GM12878 (cell line): ENCODE results near the gene PTGR3. TPM values are rescaled to one million over a fixed set of nuclear protein-coding genes. Genes with fewer than 3 reads are reported as not detected.

Experiments used
- ATAC-seq: fragments of 200-7000 bp; cut with Tn5 transposase; 3 replicates; pipeline ENCODE4 v1.9.1; 2020; ENCODE audit warnings: mild to moderate bottlenecking, moderate library complexity
- BruUV-seq: library from RNA; stranded (reverse); fragments of 400-500 nt; replicated peaks from 2 replicates; lab custom pipeline; 2021; lab: Mats Ljungman, UMichigan
- CTCF ChIA-PET: fragments of 300-600 bp; sonication (Branson Sonifier 250); formaldehyde crosslinking; extraction: SDS; loops from one replicate; lab custom pipeline; 2021; ENCODE audit warnings: inconsistent platforms; lab: Yijun Ruan, JAX
- POLR2A ChIA-PET: fragments of 350-600 bp; formaldehyde crosslinking; extraction: SDS; loops from one replicate; lab custom pipeline; 2021; ENCODE audit warnings: inconsistent platforms; lab: Charles Lee
- RAD21 ChIA-PET: fragments of 300-600 bp; sonication (Branson Sonifier 250); formaldehyde crosslinking; loops from one replicate; lab custom pipeline; 2023; ENCODE audit warnings: antibody characterized with exemption; ENCODE audit not compliant: unreplicated experiment; lab: Charles Lee
- SMC1A ChIA-PET: fragments of 300-600 bp; sonication (Branson Sonifier 250); formaldehyde crosslinking; loops from one replicate; lab custom pipeline; 2023; ENCODE audit not compliant: unreplicated experiment, uncharacterized antibody; lab: Charles Lee
- DNase-seq: peaks from one replicate; pipeline ENCODE4 v3.0.0-alpha.2; 2011; ENCODE audit warnings: low read depth, low spot score
- FAIRE-seq: peaks from 3 replicates; lab custom pipeline; 2011; peaks lifted over from hg19 to GRCh38; lab: Jason Lieb, UNC
- H2AFZ ChIP-seq: 2 replicates; pipeline ENCODE4 v1.6.0; 2011; ENCODE audit warnings: low read depth, low read length, control low read depth; ENCODE audit not compliant: control insufficient read depth
- H3K27ac ChIP-seq: 2 replicates; pipeline ENCODE4 v1.5.1; 2011; ENCODE audit warnings: control low read depth; ENCODE audit not compliant: control insufficient read depth, insufficient read depth
- H3K27me3 ChIP-seq, 2 experiments: replicated peaks in 1 of 2; 2 replicates each; pipeline versions ENCODE4 v1.6.0 to v1.6.1; 2011; ENCODE audit warnings: low read length in 1 of 2; ENCODE audit not compliant: control insufficient read depth in 2 of 2, insufficient read depth in 2 of 2
- H3K36me3 ChIP-seq, 2 experiments: 2 replicates each; pipeline ENCODE4 v1.5.1; 2011; ENCODE audit warnings: low read length in 1 of 2; ENCODE audit not compliant: control insufficient read depth in 2 of 2, insufficient read depth in 2 of 2
- H3K4me1 ChIP-seq: 2 replicates; pipeline ENCODE4 v1.6.1; 2011; ENCODE audit warnings: mild to moderate bottlenecking, low read length, moderate library complexity, mixed read lengths; ENCODE audit not compliant: control insufficient read depth, insufficient read depth
- H3K4me2 ChIP-seq: 2 replicates; pipeline ENCODE4 v1.6.0; 2011; ENCODE audit warnings: control low read depth; ENCODE audit not compliant: control insufficient read depth, insufficient read depth
- H3K4me3 ChIP-seq: fragments of 200-600 bp; sonication (generic); 2 replicates; pipeline ENCODE4 v1.5.1; 2016
- H3K79me2 ChIP-seq: 2 replicates; pipeline ENCODE4 v1.6.0; 2011; ENCODE audit warnings: low read length; ENCODE audit not compliant: control insufficient read depth, insufficient read depth
- H3K9ac ChIP-seq: 2 replicates; pipeline ENCODE4 v1.8.0; 2011; ENCODE audit warnings: low read length, control low read depth, mixed read lengths; ENCODE audit not compliant: control insufficient read depth, insufficient read depth
- H3K9me3 ChIP-seq: replicated peaks from 3 replicates; pipeline ENCODE4 v1.5.1; 2011; ENCODE audit warnings: mild to moderate bottlenecking, low read length; ENCODE audit not compliant: control insufficient read depth, insufficient read depth
- H4K20me1 ChIP-seq: 2 replicates; pipeline ENCODE4 v1.6.0; 2011; ENCODE audit not compliant: control insufficient read depth, insufficient read depth
- BACH1 ChIP-seq: fragments of 450-650 bp; IDR thresholded peaks from 2 replicates; pipeline ENCODE4 v1.6.1; 2017; ENCODE audit warnings: mild to moderate bottlenecking, borderline replicate concordance
- ELK1 ChIP-seq: IDR thresholded peaks from 2 replicates; pipeline ENCODE4 v1.6.1; 2012; ENCODE audit warnings: low read depth, low read length, improper control_type of control experiment
- FOS ChIP-seq: IDR thresholded peaks from 3 replicates; pipeline ENCODE4 v1.6.1; 2011; ENCODE audit warnings: borderline replicate concordance; ENCODE audit not compliant: insufficient read length; ENCODE audit errors: extremely low read depth
- HCFC1 ChIP-seq: fragments of 150-350 bp; IDR thresholded peaks from 2 replicates; pipeline ENCODE4 v1.6.1; 2014; ENCODE audit warnings: low read length
- HDGF ChIP-seq: fragments of 450-650 bp; IDR thresholded peaks from 2 replicates; pipeline ENCODE4 v1.6.1; 2016; ENCODE audit warnings: antibody characterized with exemption
- KLF5 ChIP-seq: fragments of 450-650 bp; IDR thresholded peaks from 2 replicates; pipeline ENCODE4 v1.6.1; 2014; ENCODE audit warnings: mild to moderate bottlenecking; ENCODE audit not compliant: partially characterized antibody
- MYB ChIP-seq: fragments of 150-350 bp; IDR thresholded peaks from 2 replicates; pipeline ENCODE4 v1.6.1; 2014; ENCODE audit warnings: mild to moderate bottlenecking, low read depth, low read length, borderline replicate concordance
- POLR2AphosphoS2 ChIP-seq: IDR thresholded peaks from 2 replicates; pipeline ENCODE4 v1.6.1; 2011; ENCODE audit warnings: low read depth, mild to moderate bottlenecking, low read length, improper control_type of control experiment, moderate library complexity
- POLR2AphosphoS5 ChIP-seq: IDR thresholded peaks from 2 replicates; pipeline ENCODE4 v1.6.1; 2011; ENCODE audit warnings: mild to moderate bottlenecking, low read length, inconsistent platforms
- RUNX3 ChIP-seq: IDR thresholded peaks from 2 replicates; pipeline ENCODE4 v1.6.1; 2012; ENCODE audit warnings: low read length, inconsistent platforms
- SIN3A ChIP-seq: IDR thresholded peaks from 2 replicates; pipeline ENCODE4 v1.6.1; 2012; ENCODE audit warnings: low read depth, low read length, improper control_type of control experiment
- SMARCA5 ChIP-seq: fragments of 450-650 bp; IDR thresholded peaks from 2 replicates; pipeline ENCODE4 v1.6.1; 2017; ENCODE audit warnings: mild to moderate bottlenecking
- SRF ChIP-seq, 2 experiments: IDR thresholded peaks; 2 replicates each; pipeline ENCODE4 v1.6.1; 2011; ENCODE audit warnings: low read depth in 2 of 2, low read length in 2 of 2, mild to moderate bottlenecking in 1 of 2, moderate library complexity in 1 of 2
- TBL1XR1 ChIP-seq: IDR thresholded peaks from 2 replicates; pipeline ENCODE4 v1.6.1; 2012; ENCODE audit warnings: low read depth, low read length, improper control_type of control experiment
- USF2 ChIP-seq: IDR thresholded peaks from 2 replicates; pipeline ENCODE4 v1.6.1; 2011; ENCODE audit warnings: low read depth, low read length, improper control_type of control experiment, borderline replicate concordance
- ZBTB4 ChIP-seq: fragments of 450-650 bp; formaldehyde crosslinking; IDR thresholded peaks from 2 replicates; pipeline ENCODE4 v1.4.0; 2022; ENCODE audit warnings: mild to moderate bottlenecking, moderate library complexity
- ZNF274 ChIP-seq: IDR thresholded peaks from one replicate; pipeline ENCODE4 v1.8.0; 2011; ENCODE audit not compliant: insufficient read length, insufficient read depth
- WGBS: methylation state at CpG from one replicate; pipeline ENCODE4 v1.1.6; 2016; ENCODE audit warnings: low lambda C conversion rate; ENCODE audit not compliant: insufficient replicate concordance, insufficient coverage; ENCODE audit errors: missing lambda C conversion rate; 5-methylcytosine and 5-hydroxymethylcytosine counted together
- in situ Hi-C: fragments of 300-500 bp; cut with MboI; formaldehyde crosslinking; loops from 9 replicates; pipeline ENCODE4 v1.14.3; 2018; ENCODE audit warnings: mixed read lengths
- intact Hi-C: fragments of 100-400 bp; cut with micrococcal nuclease; formaldehyde crosslinking; loops from one replicate; pipeline ENCODE4 v1.14.2; 2022; ENCODE audit not compliant: unreplicated experiment
- polyA plus RNA-seq, 11 experiments: library from polyadenylated mRNA; depleted of rRNA in 4 of 11; unstranded in 6 of 11; stranded (reverse) in 5 of 11; fragments of >200 nt; fragmentation: Nextera tagmentation in 4 of 11; fragmentation: Illumina TruSeq in 1 of 11; extraction: Ambion mirVana in 4 of 11; extraction: Trizol in 1 of 11; gene quantifications; 1 replicate in 1 of 11; 2 replicates in 10 of 11; pipeline versions ENCODE4 v1.2.1 to v1.2.3, GENCODE V29; 2011 to 2016; ENCODE audit warnings: inconsistent platforms in 2 of 11, missing spikeins in 2 of 11, low read depth in 1 of 11
- total RNA-seq, 4 experiments: library from RNA; depleted of rRNA in 3 of 4; stranded (reverse); fragments of >200 nt in 3 of 4; fragmentation: Illumina TruSeq in 1 of 4; extraction: Trizol in 1 of 4; gene quantifications; 2 replicates each; pipeline versions ENCODE4 v1.2.1 to v1.2.3, GENCODE V29; 2013 to 2021
- TF ChIP-seq, protein P1 (sequence below): fragments of 450-650 bp; IDR thresholded peaks from 2 replicates; pipeline ENCODE4 v1.6.1; 2017; ENCODE audit warnings: low read depth, mild to moderate bottlenecking, moderate library complexity

PTGR3 gene
- total and polyA plus RNA-seq, 10 of the 15 experiments (the other 5 are each of a cell fraction or from before 2014, with no cell fraction given) = 6.2 to 69.8 (median 21.9) TPM

DNA sequence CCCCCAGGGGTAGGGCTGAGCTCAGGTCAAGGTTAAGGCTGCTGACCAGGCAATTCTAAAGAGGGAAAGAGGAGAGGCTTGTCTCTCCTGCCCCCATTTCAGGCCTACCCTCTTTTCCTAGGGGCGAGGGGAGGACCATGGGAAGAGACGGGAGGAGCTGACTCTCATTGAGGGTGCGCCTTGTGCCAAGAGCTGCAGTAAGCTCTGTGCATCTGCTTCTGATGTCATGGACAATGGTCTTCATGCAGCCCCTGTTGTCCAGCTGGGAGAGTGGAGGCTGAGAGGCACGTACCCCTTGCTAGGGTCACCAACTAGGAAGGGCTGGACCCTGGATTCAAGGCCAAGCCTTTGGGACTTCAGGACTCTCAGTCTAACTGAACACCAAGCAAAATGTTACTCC lies 45.2 kb downstream of the PTGR3 start:
- CTCF ChIA-PET = no interaction called here
- no peaks in the 10 kb centered on the region for H3K4me1 ChIP-seq
- TF ChIP-seq ZBTB4 (no peak), POLR2AphosphoS2 (no peak), MYB (no peak), USF2 (no peak), SRF (IDR thresholded peaks at IDR 0.05; ENCODE audit: low read depth in 2 of 2, low read length in 2 of 2) (no peak), ZNF274 (no peak), POLR2AphosphoS5 (no peak), FOS (no peak), HCFC1 (no peak), SIN3A (no peak), SMARCA5 (no peak), RUNX3 (no peak), KLF5 (no peak), BACH1 (no peak), HDGF (no peak), TBL1XR1 (no peak), ELK1 (no peak)
- TF ChIP-seq, protein P1, sequence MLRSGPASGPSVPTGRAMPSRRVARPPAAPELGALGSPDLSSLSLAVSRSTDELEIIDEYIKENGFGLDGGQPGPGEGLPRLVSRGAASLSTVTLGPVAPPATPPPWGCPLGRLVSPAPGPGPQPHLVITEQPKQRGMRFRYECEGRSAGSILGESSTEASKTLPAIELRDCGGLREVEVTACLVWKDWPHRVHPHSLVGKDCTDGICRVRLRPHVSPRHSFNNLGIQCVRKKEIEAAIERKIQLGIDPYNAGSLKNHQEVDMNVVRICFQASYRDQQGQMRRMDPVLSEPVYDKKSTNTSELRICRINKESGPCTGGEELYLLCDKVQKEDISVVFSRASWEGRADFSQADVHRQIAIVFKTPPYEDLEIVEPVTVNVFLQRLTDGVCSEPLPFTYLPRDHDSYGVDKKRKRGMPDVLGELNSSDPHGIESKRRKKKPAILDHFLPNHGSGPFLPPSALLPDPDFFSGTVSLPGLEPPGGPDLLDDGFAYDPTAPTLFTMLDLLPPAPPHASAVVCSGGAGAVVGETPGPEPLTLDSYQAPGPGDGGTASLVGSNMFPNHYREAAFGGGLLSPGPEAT = no peak
- TF ChIP-seq, all 136 proteins: peak for 0
- in situ Hi-C loops = no loop called here
- intact Hi-C loops = no loop called here
- BruUV-seq = no TSS peak
- Histone ChIP-seq H3K9me3 (no peaks in the 10 kb centered on the region), H3K36me3 (no peaks in the 10 kb centered on the region), H2AFZ (no peak overlapping the region), H4K20me1 (no peaks in the 10 kb centered on the region), H3K4me2 (no peak overlapping the region), H3K4me3 (no peak overlapping the region), H3K27me3 (no peaks in the 10 kb centered on the region; a peak in 2 of 4 replicates), H3K79me2 (no peaks in the 10 kb centered on the region), H3K27ac (no peak overlapping the region), H3K9ac (no peak overlapping the region)
- SMC1A ChIA-PET = interaction anchor here (1.9 kb wide), 1 partner anchor 10 kb away, joined by 5 read pairs; no protein-coding TSS in a partner anchor
- no peak for FAIRE-seq
- POLR2A ChIA-PET = no interaction called here
- no peak for DNase-seq
- ATAC-seq = no peak
- 54% methylated on average over 4 of the region's 4 CpGs for WGBS
- RAD21 ChIA-PET = no interaction called here
